Esophagus muscularis mucosa (tissue), 4 donors: Measurements from ENCODE around the gene DAZAP1. TPM values are rescaled to one million over a fixed set of nuclear protein-coding genes. Genes with fewer than 3 reads are reported as not detected.

Source experiments
- DNase-seq: peaks from one replicate; pipeline ENCODE4 v3.0.0-alpha.2; 2017; ENCODE audit errors: extremely low spot score
- H3K27ac ChIP-seq, 4 donors: fragments of 200-600 bp; sonication (generic); replicated peaks in 1 of 4; 1 replicate in 3 of 4; 2 replicates in 1 of 4; pipeline ENCODE4 v1.5.1; 2016 to 2019; ENCODE audit warnings: mild to moderate bottlenecking in 1 of 4
- H3K27me3 ChIP-seq, 4 donors: fragments of 200-600 bp; sonication (generic); one replicate each; pipeline versions ENCODE4 v1.5.1 to v1.6.0; 2016 to 2019
- H3K36me3 ChIP-seq, 4 donors: fragments of 200-600 bp; sonication (generic); one replicate each; pipeline ENCODE4 v1.5.1; 2016 to 2019
- H3K4me1 ChIP-seq, 4 donors: fragments of 200-600 bp; sonication (generic); one replicate each; pipeline ENCODE4 v1.5.1; 2016 to 2019
- H3K4me3 ChIP-seq, 4 donors: fragments of 200-600 bp; sonication (generic); 1 replicate in 2 of 4; 2 replicates in 2 of 4; pipeline ENCODE4 v1.5.1; 2016 to 2019; ENCODE audit warnings: mild to moderate bottlenecking in 4 of 4, moderate library complexity in 1 of 4
- H3K9me3 ChIP-seq, 4 donors: fragments of 200-600 bp; sonication (generic); 1 replicate in 3 of 4; 2 replicates in 1 of 4; pipeline ENCODE4 v1.5.1; 2016 to 2019
- CTCF ChIP-seq, 3 experiments: fragments of 200-600 bp in 2 of 3; fragments of 450-650 bp in 1 of 3; sonication (generic) in 2 of 3; IDR thresholded peaks; one replicate each; pipeline ENCODE4 v1.5.1; 2017 to 2019; ENCODE audit warnings: antibody characterized with exemption in 3 of 3, mild to moderate bottlenecking in 2 of 3, moderate library complexity in 1 of 3
- EP300 ChIP-seq: sonication (generic); formaldehyde crosslinking; IDR thresholded peaks from one replicate; pipeline ENCODE4 v1.6.1; 2017; ENCODE audit warnings: antibody characterized with exemption
- POLR2A ChIP-seq: fragments of 450-650 bp; IDR thresholded peaks from one replicate; pipeline ENCODE4 v1.6.1; 2017; ENCODE audit warnings: antibody characterized with exemption, moderate library complexity, mild to moderate bottlenecking, low read depth
- POLR2AphosphoS5 ChIP-seq, 2 donors: sonication (generic); formaldehyde crosslinking; IDR thresholded peaks; one replicate each; pipeline ENCODE4 v1.6.1; 2017; ENCODE audit warnings: antibody characterized with exemption in 2 of 2
- WGBS: methylation state at CpG from one replicate; pipeline ENCODE4 v1.1.5; 2018; 5-methylcytosine and 5-hydroxymethylcytosine counted together
- intact Hi-C: fragments of 100-400 bp; cut with DNase I; formaldehyde crosslinking; loops from one replicate; pipeline ENCODE4 v1.15.1; 2023
- total RNA-seq, 4 donors: library from RNA; depleted of rRNA; stranded (reverse); fragments of >200 nt; gene quantifications; one replicate each; pipeline versions ENCODE4 v1.1.0 to v1.2.1, GENCODE V29; 2016

The DAZAP1 gene
- total RNA-seq, 4 donors from 2014 or later = 44.9 to 79.4 (median 52.9) TPM

- TF ChIP-seq EP300 = no peak
- no peak for TF ChIP-seq CTCF (IDR thresholded peaks at IDR 0.05)
- no peak for TF ChIP-seq POLR2A
- TF ChIP-seq POLR2AphosphoS5 (IDR thresholded peaks at IDR 0.05) = no peak
- no peaks in the 10 kb centered on the region for H3K27me3 ChIP-seq
- peaks cover 26 to 29% (median 28%) of the 10 kb centered on the region in 4 donors for H3K4me1 ChIP-seq
- DNase-seq = no peak
- intact Hi-C loops = no loop called here
- no peaks in the 10 kb centered on the region for H3K9me3 ChIP-seq
- 95% methylated on average over 12 of the region's 37 CpGs for WGBS
- H3K36me3 ChIP-seq = peaks cover 38 to 99% (median 86%) of the 10 kb centered on the region in 4 donors
- H3K27ac ChIP-seq = no peak overlapping the region
- no peak overlapping the region for H3K4me3 ChIP-seq
Measured at GRCh38 chr19:1421218-1421957, 14.0 kb downstream of the DAZAP1 start.

GRCh38 chr19:1421958-1422305 lies 14.5 kb downstream of the DAZAP1 start:
- Histone ChIP-seq H3K4me3 (no peak overlapping the region), H3K36me3 (peaks cover 38 to 100% (median 91%) of the 10 kb centered on the region in 4 donors), H3K27ac (no peak overlapping the region), H3K9me3 (no peaks in the 10 kb centered on the region), H3K4me1 (peaks cover 21 to 24% (median 22%) of the 10 kb centered on the region in 4 donors), H3K27me3 (no peaks in the 10 kb centered on the region)
- TF ChIP-seq POLR2AphosphoS5 (IDR thresholded peaks at IDR 0.05) (no peak), EP300 (no peak), CTCF (IDR thresholded peaks at IDR 0.05) (no peak), POLR2A (no peak)
- intact Hi-C loops = no loop called here
- WGBS = 85% methylated on average over 12 of the region's 22 CpGs
- DNase-seq = no peak

GRCh38 chr19:1422360-1422759 lies 15.0 kb downstream of the DAZAP1 start:
- Histone ChIP-seq H3K27me3 (no peaks in the 10 kb centered on the region), H3K36me3 (peaks cover 38 to 100% (median 94%) of the 10 kb centered on the region in 4 donors), H3K4me3 (no peak overlapping the region), H3K4me1 (peaks cover 16 to 20% (median 18%) of the 10 kb centered on the region in 4 donors), H3K9me3 (no peaks in the 10 kb centered on the region), H3K27ac (no peak overlapping the region)
- intact Hi-C loops = no loop called here
- no peak for DNase-seq
- 78% methylated on average over 12 of the region's 16 CpGs for WGBS
- TF ChIP-seq CTCF (IDR thresholded peaks at IDR 0.05) (no peak), POLR2AphosphoS5 (IDR thresholded peaks at IDR 0.05) (no peak), EP300 (no peak), POLR2A (no peak)

- Histone ChIP-seq H3K27ac (no peak overlapping the region), H3K36me3 (peaks cover 38 to 100% (median 95%) of the 10 kb centered on the region in 4 donors), H3K4me1 (peaks cover 10 to 14% (median 12%) of the 10 kb centered on the region in 4 donors), H3K27me3 (no peaks in the 10 kb centered on the region), H3K9me3 (no peaks in the 10 kb centered on the region), H3K4me3 (no peak overlapping the region)
- 89% methylated on average over 22 of the region's 24 CpGs for WGBS
- intact Hi-C loops = no loop called here
- DNase-seq = no peak
- TF ChIP-seq CTCF (IDR thresholded peaks at IDR 0.05) = no peak
Measured at GRCh38 chr19:1422943-1423342, 15.6 kb downstream of the DAZAP1 start.
